ENCODE measurements around the gene SMIM14. TPM values are rescaled to one million over a fixed set of nuclear protein-coding genes. Genes with fewer than 3 reads are reported as not detected.

The SMIM14 gene
- total and polyA plus RNA-seq, 9 of the 15 experiments (the other 6 are each of a cell fraction or from before 2014, with no cell fraction given), result 0.98 to 3.7 (median 2.2) TPM

GRCh38 chr4:39526765-39527295 lies 111.8 kb downstream of the SMIM14 start:
- Histone ChIP-seq H3K27me3 (ENCODE audit: control insufficient read depth in 2 of 2, insufficient read depth in 2 of 2, low read length in 2 of 2) (no peaks in the 10 kb centered on the region), H2AFZ (ENCODE audit: low read depth, low read length) (peak overlapping the region; percentile 82), H3K9me1 (ENCODE audit: control insufficient read depth, insufficient read depth, low read length) (no peaks in the 10 kb centered on the region), H3K4me1 (replicated peaks in 1 of 2; ENCODE audit: control insufficient read depth in 2 of 2, insufficient read depth in 2 of 2, low read length in 2 of 2) (peaks cover 5 to 20% of the 10 kb centered on the region in 2 experiments; a peak in 4 of 5 replicates), H3K36me3 (ENCODE audit: control insufficient read depth, insufficient read depth, low read length) (0 out of 3 replicates have a peak, but pooled peaks cover under 1% of the 10 kb centered on the region), H3K27ac (ENCODE audit: extremely low read depth, low read depth, low read length) (peak overlapping the region; percentile 83), H4K20me1 (replicated peaks; ENCODE audit: control insufficient read depth, insufficient read depth, low read length) (no peaks in the 10 kb centered on the region), H3K4me3 (peak overlapping the region; percentile 81), H3K9me3 (replicated peaks; ENCODE audit: control insufficient read depth, insufficient read depth, low read depth, low read length) (peaks cover 5% of the 10 kb centered on the region), H3K9ac (ENCODE audit: insufficient read depth in 1 of 2, low read depth in 2 of 2, low read length in 2 of 2) (peak overlapping the region; percentile 75 to 98), H3K79me2 (ENCODE audit: control insufficient read depth, insufficient read depth, low read length) (peaks cover 25% of the 10 kb centered on the region), H3K4me2 (ENCODE audit: insufficient read depth, low read length) (peak overlapping the region; percentile 96)
- under 1% methylated on average over 30 of the region's 33 CpGs for WGBS (ENCODE audit: insufficient coverage, low coverage, missing lambda C conversion rate)
- ChIA-PET CTCF (ENCODE audit: low intra/inter-chr PET ratio) (interaction anchor here (0.5 kb wide), 1 partner anchor 49 kb away, joined by 5 read pairs; no protein-coding TSS in a partner anchor), POLR2A (interaction anchor here (0.6 to 1.3 kb wide), 16 partner anchors 9 to 492 kb away, joined by 3 to 7 read pairs (median 3); partner anchors contain the start of genes LIAS, RPL9, SMIM14 and UBE2K)
- BruUV-seq (replicated peaks), result TSS peak; percentile 69
- DNase-seq (ENCODE audit: extremely low read depth in 1 of 4, low spot score in 3 of 4) (peak in 1 of 4 experiments; percentile 12), ATAC-seq (peak; percentile 45), FAIRE-seq (no peak)
- intact Hi-C loops (cut with micrococcal nuclease), result loop anchor here (2.0 to 5.0 kb wide), 2 partner anchors 60 to 112 kb away; partner anchors contain the start of gene SMIM14
- in situ Hi-C loops (cut with MboI), result no loop called here
- TF ChIP-seq ZNF830 (CRISPR knock-in tag; IDR thresholded peaks at IDR 0.05), result 0 out of 2 replicates have a peak, but pooled peaks have one; percentile 82
- TF ChIP-seq NKRF (IDR thresholded peaks at IDR 0.05; ENCODE audit: borderline replicate concordance), result peak; percentile 15; the same call in 1 of the 2 replicates
- TF ChIP-seq SAP30 (IDR thresholded peaks at IDR 0.05; ENCODE audit: borderline replicate concordance, insufficient read depth, low read depth, low read length, poor library complexity, severe bottlenecking), result peak; percentile 30
- no peak for TF ChIP-seq RAD21 (CRISPR knock-in tag; conservative IDR thresholded peaks at IDR 0.05 in 1 of 2, IDR thresholded peaks at IDR 0.05 in 1 of 2)
- 0 out of 2 replicates have a peak, but pooled peaks have one; percentile 11 for TF ChIP-seq ETS1 (conservative IDR thresholded peaks at IDR 0.05; ENCODE audit: control insufficient read depth, low read depth, low read length)
- peak; percentile 41 for TF ChIP-seq CCNT2 (IDR thresholded peaks at IDR 0.05; ENCODE audit: borderline replicate concordance, extremely low read depth, insufficient read length, low read depth, low read length)
- peak; percentile 77 for TF ChIP-seq CHD1 (IDR thresholded peaks at IDR 0.05; ENCODE audit: low read length)
- no peak for TF ChIP-seq TEAD1 (CRISPR knock-in tag; IDR thresholded peaks at IDR 0.05)
- 0 out of 2 replicates have a peak, but pooled peaks have one; percentile 36 for TF ChIP-seq ERF (CRISPR knock-in tag; IDR thresholded peaks at IDR 0.05)
- TF ChIP-seq PRMT5 (CRISPR knock-in tag; IDR thresholded peaks at IDR 0.05), result no peak
- TF ChIP-seq RNF2 (IDR thresholded peaks at IDR 0.05), result peak; percentile 15
- 0 out of 2 replicates have a peak, but pooled peaks have one; percentile 37 for TF ChIP-seq ZBTB9 (CRISPR knock-in tag; IDR thresholded peaks at IDR 0.05)
- TF ChIP-seq ZNF354B (CRISPR knock-in tag; IDR thresholded peaks at IDR 0.05), result no peak
- TF ChIP-seq PHTF2 (CRISPR knock-in tag; IDR thresholded peaks at IDR 0.05), result no peak

Data from K562 (cell line).